ENCODE data around the gene RIN3.

DNA sequence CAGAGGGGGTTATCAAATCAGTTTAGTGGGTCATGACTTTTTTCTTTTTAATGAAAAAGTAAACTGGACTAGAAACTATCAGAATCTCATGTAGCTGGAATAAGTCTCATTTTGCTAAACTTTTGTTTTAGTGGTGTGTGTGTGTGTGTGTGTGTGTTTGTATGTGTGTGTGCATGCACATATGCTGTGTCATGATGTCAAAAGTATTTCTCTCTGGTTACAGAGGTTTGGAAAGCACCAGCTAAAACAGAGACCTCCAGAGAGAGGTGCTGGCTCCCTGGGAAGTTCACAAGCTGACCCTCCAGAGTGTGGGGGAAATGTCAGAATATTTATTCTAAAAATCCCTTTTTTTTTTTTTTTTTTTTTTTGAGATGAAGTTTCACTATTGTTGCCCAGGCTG lies 120.1 kb downstream of the RIN3 start:
- TF ChIP-seq CTCF (IDR thresholded peaks at IDR 0.05 in 8 of 11, conservative IDR thresholded peaks at IDR 0.05 in 3 of 11): no peak
- no peak for TF ChIP-seq POLR2AphosphoS5 (IDR thresholded peaks at IDR 0.05)
- no peak for TF ChIP-seq POLR2A (IDR thresholded peaks at IDR 0.05)

Measured in spleen (tissue), 7 donors.